Measurements from ENCODE around the gene B4GALT1.
"Not testable (repeated sequence)": the region's sequence is repeated elsewhere in the genome, so short reads cannot be mapped to it uniquely, and the experiment has no call there.

B4GALT1 gene

GRCh38 chr9:33170464-33171415 is 3.6 kb upstream of the B4GALT1 start:
- Histone ChIP-seq H3K27ac (ENCODE audit: insufficient read depth, low read length, poor library complexity, severe bottlenecking) (no peak overlapping the region), H3K27me3 (replicated peaks; ENCODE audit: control insufficient read depth, insufficient read depth, low read length, poor library complexity, severe bottlenecking) (no peaks in the 10 kb centered on the region), H3K4me3 (ENCODE audit: insufficient read depth, low read depth, low read length, poor library complexity, severe bottlenecking) (no peak overlapping the region), H3K36me3 (ENCODE audit: control insufficient read depth, insufficient read depth, low read length) (no peaks in the 10 kb centered on the region), H3K4me1 (ENCODE audit: control insufficient read depth, insufficient read depth, low read length, poor library complexity, severe bottlenecking) (peaks cover 14% of the 10 kb centered on the region), H3K9me3 (ENCODE audit: control insufficient read depth, low read length) (no peaks in the 10 kb centered on the region)
- no peak for DNase-seq

GRCh38 chr9:33168941-33169544 is 1.9 kb upstream of the B4GALT1 start:
- Histone ChIP-seq H3K9me3 (ENCODE audit: control insufficient read depth, low read length) (no peaks in the 10 kb centered on the region), H3K27me3 (replicated peaks; ENCODE audit: control insufficient read depth, insufficient read depth, low read length, poor library complexity, severe bottlenecking) (no peaks in the 10 kb centered on the region), H3K27ac (ENCODE audit: insufficient read depth, low read length, poor library complexity, severe bottlenecking) (no peak overlapping the region), H3K4me1 (ENCODE audit: control insufficient read depth, insufficient read depth, low read length, poor library complexity, severe bottlenecking) (peaks cover 18% of the 10 kb centered on the region), H3K4me3 (ENCODE audit: insufficient read depth, low read depth, low read length, poor library complexity, severe bottlenecking) (no peak overlapping the region), H3K36me3 (ENCODE audit: control insufficient read depth, insufficient read depth, low read length) (no peaks in the 10 kb centered on the region)
- DNase-seq = no peak

- H3K36me3 ChIP-seq (ENCODE audit: control insufficient read depth, insufficient read depth, low read length) = no peaks in the 10 kb centered on the region
- H3K4me3 ChIP-seq (ENCODE audit: insufficient read depth, low read depth, low read length, poor library complexity, severe bottlenecking) = peak overlapping the region; percentile 49
- H3K27ac ChIP-seq (ENCODE audit: insufficient read depth, low read length, poor library complexity, severe bottlenecking) = peak overlapping the region; percentile 93
- H3K27me3 ChIP-seq (replicated peaks; ENCODE audit: control insufficient read depth, insufficient read depth, low read length, poor library complexity, severe bottlenecking) = no peaks in the 10 kb centered on the region
- peaks cover 28% of the 10 kb centered on the region for H3K4me1 ChIP-seq (ENCODE audit: control insufficient read depth, insufficient read depth, low read length, poor library complexity, severe bottlenecking)
- H3K9me3 ChIP-seq (ENCODE audit: control insufficient read depth, low read length) = no peaks in the 10 kb centered on the region
- no peak for DNase-seq
These were observed 881 bp upstream of the B4GALT1 start for GRCh38 chr9:33167972-33168461.

- peaks cover 44% of the 10 kb centered on the region for H3K4me1 ChIP-seq (ENCODE audit: control insufficient read depth, insufficient read depth, low read length, poor library complexity, severe bottlenecking)
- no peak for DNase-seq
- no peaks in the 10 kb centered on the region for H3K9me3 ChIP-seq (ENCODE audit: control insufficient read depth, low read length)
- H3K27ac ChIP-seq (ENCODE audit: insufficient read depth, low read length, poor library complexity, severe bottlenecking) = peak overlapping the region; percentile 92
- no peaks in the 10 kb centered on the region for H3K27me3 ChIP-seq (replicated peaks; ENCODE audit: control insufficient read depth, insufficient read depth, low read length, poor library complexity, severe bottlenecking)
- H3K36me3 ChIP-seq (ENCODE audit: control insufficient read depth, insufficient read depth, low read length) = no peaks in the 10 kb centered on the region
- peak overlapping the region; percentile 95 for H3K4me3 ChIP-seq (ENCODE audit: insufficient read depth, low read depth, low read length, poor library complexity, severe bottlenecking)
These were observed 679 bp downstream of the B4GALT1 start for GRCh38 chr9:33166231-33167083.

- H3K4me1 ChIP-seq (ENCODE audit: control insufficient read depth, insufficient read depth, low read length, poor library complexity, severe bottlenecking) = peaks cover 51% of the 10 kb centered on the region
These were observed 1.6 kb downstream of the B4GALT1 start for GRCh38 chr9:33165263-33166151.

GRCh38 chr9:33164921-33165262 is 2.2 kb downstream of the B4GALT1 start:
- H3K27ac ChIP-seq (ENCODE audit: insufficient read depth, low read length, poor library complexity, severe bottlenecking) = peak overlapping the region; percentile 92
- H3K36me3 ChIP-seq (ENCODE audit: control insufficient read depth, insufficient read depth, low read length); H3K9me3 ChIP-seq (ENCODE audit: control insufficient read depth, low read length); H3K27me3 ChIP-seq (replicated peaks; ENCODE audit: control insufficient read depth, insufficient read depth, low read length, poor library complexity, severe bottlenecking); DNase-seq: not testable (repeated sequence)
- peak overlapping the region; percentile 95 for H3K4me3 ChIP-seq (ENCODE audit: insufficient read depth, low read depth, low read length, poor library complexity, severe bottlenecking)
- peaks cover 56% of the 10 kb centered on the region for H3K4me1 ChIP-seq (ENCODE audit: control insufficient read depth, insufficient read depth, low read length, poor library complexity, severe bottlenecking)

More at GRCh38 chr9:33165263-33166151, 1.6 kb downstream of the B4GALT1 start:
- Histone ChIP-seq H3K4me3 (ENCODE audit: insufficient read depth, low read depth, low read length, poor library complexity, severe bottlenecking) (peak overlapping the region; percentile 95), H3K27me3 (replicated peaks; ENCODE audit: control insufficient read depth, insufficient read depth, low read length, poor library complexity, severe bottlenecking) (no peaks in the 10 kb centered on the region), H3K9me3 (ENCODE audit: control insufficient read depth, low read length) (no peaks in the 10 kb centered on the region), H3K36me3 (ENCODE audit: control insufficient read depth, insufficient read depth, low read length) (no peaks in the 10 kb centered on the region), H3K27ac (ENCODE audit: insufficient read depth, low read length, poor library complexity, severe bottlenecking) (peak overlapping the region; percentile 92)
- peak in 1 of 3 donors; percentile 48 for DNase-seq

- no peak for DNase-seq
- Histone ChIP-seq H3K4me3 (ENCODE audit: insufficient read depth, low read depth, low read length, poor library complexity, severe bottlenecking) (peak overlapping the region; percentile 95), H3K9me3 (ENCODE audit: control insufficient read depth, low read length) (no peaks in the 10 kb centered on the region), H3K36me3 (ENCODE audit: control insufficient read depth, insufficient read depth, low read length) (no peaks in the 10 kb centered on the region), H3K4me1 (ENCODE audit: control insufficient read depth, insufficient read depth, low read length, poor library complexity, severe bottlenecking) (peaks cover 63% of the 10 kb centered on the region), H3K27ac (ENCODE audit: insufficient read depth, low read length, poor library complexity, severe bottlenecking) (peak overlapping the region; percentile 92), H3K27me3 (replicated peaks; ENCODE audit: control insufficient read depth, insufficient read depth, low read length, poor library complexity, severe bottlenecking) (no peaks in the 10 kb centered on the region)
These were observed 2.9 kb downstream of the B4GALT1 start for GRCh38 chr9:33164138-33164809.

GRCh38 chr9:33163433-33164137 is 3.6 kb downstream of the B4GALT1 start:
- peak overlapping the region; percentile 95 for H3K4me3 ChIP-seq (ENCODE audit: insufficient read depth, low read depth, low read length, poor library complexity, severe bottlenecking)
- no peak for DNase-seq
- no peaks in the 10 kb centered on the region for H3K27me3 ChIP-seq (replicated peaks; ENCODE audit: control insufficient read depth, insufficient read depth, low read length, poor library complexity, severe bottlenecking)
- no peaks in the 10 kb centered on the region for H3K9me3 ChIP-seq (ENCODE audit: control insufficient read depth, low read length)
- H3K36me3 ChIP-seq (ENCODE audit: control insufficient read depth, insufficient read depth, low read length) = no peaks in the 10 kb centered on the region
- H3K4me1 ChIP-seq (ENCODE audit: control insufficient read depth, insufficient read depth, low read length, poor library complexity, severe bottlenecking) = peaks cover 70% of the 10 kb centered on the region
- H3K27ac ChIP-seq (ENCODE audit: insufficient read depth, low read length, poor library complexity, severe bottlenecking) = peak overlapping the region; percentile 92
